22Rv1 (cell line): ENCODE measurements around the gene ATP2B3.

Experiments used
- ZFX ChIP-seq: fragments of 450-650 bp; IDR thresholded peaks from 2 replicates; pipeline ENCODE4 v1.6.1; 2017; ENCODE audit warnings: antibody characterized with exemption, borderline replicate concordance
- TF ChIP-seq, protein P1 (sequence below): fragments of 450-650 bp; IDR thresholded peaks from 2 replicates; pipeline ENCODE4 v1.5.1; 2017; ENCODE audit warnings: mild to moderate bottlenecking

DNA sequence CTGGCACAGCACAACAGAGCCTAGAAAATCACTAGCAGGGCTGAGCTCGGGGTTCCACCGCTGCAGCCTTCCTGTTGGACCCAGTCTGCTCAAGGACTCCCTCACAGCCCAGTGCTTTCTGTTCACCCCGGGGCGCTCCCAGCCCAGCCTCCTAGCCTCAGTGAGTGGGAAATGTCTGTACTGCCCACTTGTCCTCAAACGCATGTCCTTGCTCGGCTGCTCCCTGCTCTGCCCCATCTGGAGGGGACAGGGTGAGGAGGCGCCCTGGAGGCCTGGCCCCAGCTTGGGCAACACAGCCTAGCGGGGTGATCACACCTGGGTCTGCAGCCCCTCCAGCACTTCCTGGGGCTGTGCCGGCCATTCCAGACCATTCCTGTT is 93.4 kb downstream of the ATP2B3 start:
- TF ChIP-seq, protein P1, sequence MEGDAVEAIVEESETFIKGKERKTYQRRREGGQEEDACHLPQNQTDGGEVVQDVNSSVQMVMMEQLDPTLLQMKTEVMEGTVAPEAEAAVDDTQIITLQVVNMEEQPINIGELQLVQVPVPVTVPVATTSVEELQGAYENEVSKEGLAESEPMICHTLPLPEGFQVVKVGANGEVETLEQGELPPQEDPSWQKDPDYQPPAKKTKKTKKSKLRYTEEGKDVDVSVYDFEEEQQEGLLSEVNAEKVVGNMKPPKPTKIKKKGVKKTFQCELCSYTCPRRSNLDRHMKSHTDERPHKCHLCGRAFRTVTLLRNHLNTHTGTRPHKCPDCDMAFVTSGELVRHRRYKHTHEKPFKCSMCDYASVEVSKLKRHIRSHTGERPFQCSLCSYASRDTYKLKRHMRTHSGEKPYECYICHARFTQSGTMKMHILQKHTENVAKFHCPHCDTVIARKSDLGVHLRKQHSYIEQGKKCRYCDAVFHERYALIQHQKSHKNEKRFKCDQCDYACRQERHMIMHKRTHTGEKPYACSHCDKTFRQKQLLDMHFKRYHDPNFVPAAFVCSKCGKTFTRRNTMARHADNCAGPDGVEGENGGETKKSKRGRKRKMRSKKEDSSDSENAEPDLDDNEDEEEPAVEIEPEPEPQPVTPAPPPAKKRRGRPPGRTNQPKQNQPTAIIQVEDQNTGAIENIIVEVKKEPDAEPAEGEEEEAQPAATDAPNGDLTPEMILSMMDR, result no peak
- no peak for TF ChIP-seq ZFX
